Astrocyte (in vitro differentiated cells and primary cell): ENCODE data around the gene SOCS1. TPM values are rescaled to one million over a fixed set of nuclear protein-coding genes. Genes with fewer than 3 reads are reported as not detected.
"Not testable (repeated sequence)": the region's sequence is repeated elsewhere in the genome, so short reads cannot be mapped to it uniquely, and the experiment has no call there.

Source experiments
- DNase-seq: peaks from one replicate; pipeline ENCODE4 v3.0.0-alpha.2; 2010; ENCODE audit warnings: low read depth
- FAIRE-seq: peaks from 2 replicates; lab custom pipeline; 2011; peaks lifted over from hg19 to GRCh38; lab: Jason Lieb, UNC
- H2AFZ ChIP-seq: 2 replicates; pipeline ENCODE4 v1.6.0; 2012; ENCODE audit warnings: low read depth, low read length, inconsistent platforms
- H3K27ac ChIP-seq: 2 replicates; pipeline ENCODE4 v1.5.1; 2011; ENCODE audit warnings: low read depth, low read length, inconsistent platforms
- H3K27me3 ChIP-seq: 2 replicates; pipeline ENCODE4 v1.6.0; 2011; ENCODE audit warnings: low read length, inconsistent platforms; ENCODE audit not compliant: insufficient read depth
- H3K36me3 ChIP-seq: 2 replicates; pipeline ENCODE4 v1.5.1; 2011; ENCODE audit warnings: low read length, inconsistent platforms; ENCODE audit not compliant: insufficient read depth
- H3K4me1 ChIP-seq: 2 replicates; pipeline ENCODE4 v1.5.1; 2011; ENCODE audit warnings: low read length, inconsistent platforms; ENCODE audit not compliant: insufficient read depth
- H3K4me2 ChIP-seq: 2 replicates; pipeline ENCODE4 v1.6.0; 2012; ENCODE audit warnings: low read length, inconsistent platforms
- H3K4me3 ChIP-seq: 2 replicates; pipeline ENCODE4 v1.5.1; 2011; ENCODE audit warnings: low read depth, mild to moderate bottlenecking, low read length, inconsistent platforms; ENCODE audit not compliant: insufficient read depth
- H3K79me2 ChIP-seq: 2 replicates; pipeline ENCODE4 v1.6.0; 2012; ENCODE audit warnings: mild to moderate bottlenecking, low read length, inconsistent platforms; ENCODE audit not compliant: insufficient read depth
- H3K9ac ChIP-seq: 2 replicates; pipeline ENCODE4 v1.6.0; 2012; ENCODE audit warnings: mild to moderate bottlenecking, low read length, inconsistent platforms
- H3K9me3 ChIP-seq: 2 replicates; pipeline ENCODE4 v1.5.1; 2012; ENCODE audit warnings: low read depth, mild to moderate bottlenecking, low read length, inconsistent platforms; ENCODE audit not compliant: insufficient read depth
- H4K20me1 ChIP-seq: 2 replicates; pipeline ENCODE4 v1.6.0; 2012; ENCODE audit warnings: low read length, inconsistent platforms; ENCODE audit not compliant: insufficient read depth
- H3K27ac Mint-ChIP-seq: one replicate; pipeline ENCODE4 v1.8.0; 2021; ENCODE audit warnings: mild to moderate bottlenecking, mixed read lengths; ENCODE audit not compliant: unreplicated experiment
- H3K27me3 Mint-ChIP-seq: one replicate; pipeline ENCODE4 v1.8.0; 2021; ENCODE audit warnings: low read depth, mixed read lengths; ENCODE audit not compliant: unreplicated experiment
- H3K36me3 Mint-ChIP-seq: one replicate; pipeline ENCODE4 v1.8.0; 2021; ENCODE audit warnings: low read depth, mixed read lengths; ENCODE audit not compliant: unreplicated experiment
- H3K4me1 Mint-ChIP-seq: one replicate; pipeline ENCODE4 v1.8.0; 2021; ENCODE audit warnings: low read depth, mixed read lengths; ENCODE audit not compliant: unreplicated experiment
- H3K4me3 Mint-ChIP-seq: one replicate; pipeline ENCODE4 v1.8.0; 2021; ENCODE audit warnings: mild to moderate bottlenecking, moderate library complexity, mixed read lengths; ENCODE audit not compliant: unreplicated experiment
- H3K9me3 Mint-ChIP-seq: one replicate; pipeline ENCODE4 v1.8.0; 2021; ENCODE audit warnings: mild to moderate bottlenecking, mixed read lengths; ENCODE audit not compliant: unreplicated experiment
- CTCF ChIP-seq: IDR thresholded peaks from 2 replicates; pipeline ENCODE4 v1.5.1; 2011; ENCODE audit warnings: low read depth, mild to moderate bottlenecking, inconsistent platforms, low read length, moderate library complexity; ENCODE audit not compliant: insufficient read depth
- EZH2 ChIP-seq: IDR thresholded peaks from 2 replicates; pipeline ENCODE4 v1.6.1; 2012; ENCODE audit warnings: mild to moderate bottlenecking, low read length, inconsistent platforms; ENCODE audit not compliant: insufficient read depth
- total RNA-seq: library from RNA; stranded (reverse); gene quantifications from 2 replicates; pipeline ENCODE4 v1.2.1, GENCODE V29; 2021

SOCS1 gene
- total RNA-seq, 1 donor from 2014 or later, result 16.0 TPM

- no peak overlapping the region for H3K27ac ChIP-seq
- H3K36me3 ChIP-seq, result no peaks in the 10 kb centered on the region
- no peaks in the 10 kb centered on the region for H4K20me1 ChIP-seq
- H3K27me3 Mint-ChIP-seq, result peaks cover 27% of the 10 kb centered on the region
- no peak for FAIRE-seq
- no peak overlapping the region for H3K9ac ChIP-seq
- no peak overlapping the region for H2AFZ ChIP-seq
- H3K4me3 ChIP-seq, result no peak overlapping the region
- no peaks in the 10 kb centered on the region for H3K4me1 ChIP-seq
- no peaks in the 10 kb centered on the region for H3K4me1 Mint-ChIP-seq
- DNase-seq, result no peak
- H3K9me3 Mint-ChIP-seq, result no peaks in the 10 kb centered on the region
- no peaks in the 10 kb centered on the region for H3K9me3 ChIP-seq
- no peaks in the 10 kb centered on the region for H3K27me3 ChIP-seq
- no peaks in the 10 kb centered on the region for H3K36me3 Mint-ChIP-seq
- H3K4me2 ChIP-seq, result no peak overlapping the region
- no peak overlapping the region for H3K27ac Mint-ChIP-seq
- H3K79me2 ChIP-seq, result no peaks in the 10 kb centered on the region
- TF ChIP-seq EZH2 (no peak), CTCF (no peak)
- H3K4me3 Mint-ChIP-seq, result no peak overlapping the region
Observed at GRCh38 chr16:11291091-11291703, 35.2 kb upstream of the SOCS1 start.

DNA sequence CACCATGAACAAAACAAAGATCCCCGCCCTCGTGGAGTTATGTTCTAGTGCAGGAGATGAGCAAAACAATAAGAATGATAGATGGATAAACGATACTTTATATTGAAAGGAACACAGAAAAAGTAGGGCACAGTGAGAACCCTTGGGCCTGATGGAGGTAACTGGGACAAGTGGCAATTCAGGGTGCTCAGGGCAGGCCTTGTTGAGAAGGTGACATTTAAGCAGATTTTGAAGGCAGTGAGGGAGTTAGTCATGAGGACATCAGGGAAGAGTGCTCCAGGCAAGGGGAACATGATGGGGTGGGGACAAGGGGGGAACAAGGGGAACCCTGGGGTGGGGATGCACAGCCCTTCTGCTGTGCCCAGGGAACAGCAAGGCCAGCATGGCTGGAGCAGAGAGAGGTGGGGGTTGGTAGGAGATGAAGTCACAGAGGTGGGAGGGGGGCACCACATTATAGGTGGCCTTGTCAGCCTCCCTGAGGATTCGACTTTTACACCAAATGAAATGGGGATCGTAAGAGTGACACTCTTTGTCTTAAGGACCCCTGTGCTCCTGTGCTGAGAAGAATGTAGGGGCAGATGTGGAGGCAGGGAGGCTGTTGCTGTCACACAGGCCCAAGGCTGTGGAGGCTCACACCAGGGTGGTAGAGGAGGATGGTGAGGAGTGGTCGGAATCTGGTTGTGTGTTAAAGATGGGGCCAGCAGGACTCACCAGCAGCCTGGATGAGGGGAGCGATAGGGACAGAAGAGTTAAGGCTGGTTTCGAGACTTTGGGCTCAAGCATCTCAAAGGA, 34.3 kb upstream of the SOCS1 start:
- TF ChIP-seq CTCF, result no peak
- TF ChIP-seq EZH2, result no peak
- no peaks in the 10 kb centered on the region for H3K36me3 Mint-ChIP-seq
- Histone ChIP-seq H3K27ac (no peak overlapping the region), H3K4me1 (no peaks in the 10 kb centered on the region), H2AFZ (no peak overlapping the region), H4K20me1 (no peaks in the 10 kb centered on the region), H3K9me3 (no peaks in the 10 kb centered on the region), H3K9ac (no peak overlapping the region), H3K79me2 (no peaks in the 10 kb centered on the region), H3K4me2 (no peak overlapping the region), H3K36me3 (no peaks in the 10 kb centered on the region), H3K27me3 (no peaks in the 10 kb centered on the region), H3K4me3 (no peak overlapping the region)
- DNase-seq, result no peak
- FAIRE-seq, result no peak
- no peak overlapping the region for H3K4me3 Mint-ChIP-seq
- peaks cover 28% of the 10 kb centered on the region for H3K27me3 Mint-ChIP-seq
- H3K9me3 Mint-ChIP-seq, result no peaks in the 10 kb centered on the region
- H3K4me1 Mint-ChIP-seq, result no peaks in the 10 kb centered on the region
- H3K27ac Mint-ChIP-seq, result no peak overlapping the region

GRCh38 chr16:11289696-11290095, 33.7 kb upstream of the SOCS1 start:
- H3K4me3 ChIP-seq, FAIRE-seq, H3K4me2 ChIP-seq, H3K9me3 ChIP-seq, H3K27ac Mint-ChIP-seq, H3K4me1 ChIP-seq, DNase-seq, H3K27me3 ChIP-seq, H3K36me3 ChIP-seq, H3K9me3 Mint-ChIP-seq, H3K36me3 Mint-ChIP-seq, H3K9ac ChIP-seq, H3K4me3 Mint-ChIP-seq, H4K20me1 ChIP-seq, H3K4me1 Mint-ChIP-seq, H3K79me2 ChIP-seq, H2AFZ ChIP-seq, H3K27ac ChIP-seq: not testable (repeated sequence)
- peaks cover 33% of the 10 kb centered on the region for H3K27me3 Mint-ChIP-seq
